Natural killer cell (primary cell): ENCODE data around the gene FAM32A. TPM values are rescaled to one million over a fixed set of nuclear protein-coding genes. Genes with fewer than 3 reads are reported as not detected.

ENCODE experiments used
- ATAC-seq, 3 donors: fragments of 150-1000 bp in 2 of 3; fragments of 200-7000 bp in 1 of 3; cut with Tn5 transposase; 1 replicate in 1 of 3; 2 replicates in 2 of 3; pipeline ENCODE4 v1.10.0; 2021; ENCODE audit warnings: mild to moderate bottlenecking in 2 of 3, moderate library complexity in 2 of 3
- DNase-seq, 2 donors: peaks; one replicate each; pipeline versions ENCODE4 v3.0.0 to v3.0.0-alpha.2; 2013 to 2021; ENCODE audit warnings: mixed read lengths in 1 of 2
- H3K27ac ChIP-seq: one replicate; pipeline ENCODE4 v1.5.1; 2013; ENCODE audit warnings: mild to moderate bottlenecking, low read length
- H3K27me3 ChIP-seq: one replicate; pipeline ENCODE4 v1.6.1; 2013; ENCODE audit warnings: low read length; ENCODE audit not compliant: control insufficient read depth, insufficient read depth
- H3K36me3 ChIP-seq: one replicate; pipeline ENCODE4 v1.6.1; 2013; ENCODE audit warnings: low read length; ENCODE audit not compliant: control insufficient read depth, insufficient read depth
- H3K4me1 ChIP-seq: one replicate; pipeline ENCODE4 v1.6.1; 2013; ENCODE audit warnings: low read length; ENCODE audit not compliant: control insufficient read depth, insufficient read depth
- H3K4me3 ChIP-seq: one replicate; pipeline ENCODE4 v1.5.1; 2013; ENCODE audit warnings: low read length
- H3K9me3 ChIP-seq: one replicate; pipeline ENCODE4 v1.6.1; 2013; ENCODE audit warnings: low read length; ENCODE audit not compliant: control insufficient read depth, insufficient read depth
- H3K27ac Mint-ChIP-seq, 2 donors: one replicate each; pipeline ENCODE4 v1.8.0; 2022; ENCODE audit warnings: mild to moderate bottlenecking in 2 of 2, mixed read lengths in 2 of 2, moderate library complexity in 1 of 2
- H3K27me3 Mint-ChIP-seq, 2 donors: one replicate each; pipeline ENCODE4 v1.8.0; 2022; ENCODE audit warnings: low read depth in 2 of 2, mixed read lengths in 2 of 2
- H3K36me3 Mint-ChIP-seq: one replicate; pipeline ENCODE4 v1.8.0; 2022; ENCODE audit warnings: mixed read lengths
- H3K4me1 Mint-ChIP-seq, 2 donors: one replicate each; pipeline ENCODE4 v1.8.0; 2022; ENCODE audit warnings: mixed read lengths in 2 of 2
- H3K4me3 Mint-ChIP-seq: one replicate; pipeline ENCODE4 v1.8.0; 2022; ENCODE audit warnings: mild to moderate bottlenecking, moderate library complexity, mixed read lengths
- H3K9me3 Mint-ChIP-seq, 2 donors: one replicate each; pipeline ENCODE4 v1.8.0; 2022; ENCODE audit warnings: mixed read lengths in 2 of 2
- WGBS: methylation state at CpG from one replicate; pipeline ENCODE4 v1.1.7; 2013; ENCODE audit warnings: missing lambda C conversion rate; ENCODE audit not compliant: insufficient coverage; 5-methylcytosine and 5-hydroxymethylcytosine counted together
- intact Hi-C: fragments of 100-400 bp; cut with micrococcal nuclease; formaldehyde crosslinking; loops from one replicate; pipeline ENCODE4 v1.14.2; 2022
- total RNA-seq, 4 donors: library from RNA; stranded (reverse); fragments of 120-200 nt in 1 of 4; gene quantifications; one replicate each; pipeline versions ENCODE4 v1.2.3 to v1.2.4, GENCODE V29; 2013 to 2022
- TF ChIP-seq, protein P1 (sequence below): fragments of 200-600 bp; IDR thresholded peaks from one replicate; pipeline ENCODE4 v1.8.0; 2022; ENCODE audit warnings: antibody characterized with exemption

Gene FAM32A
- total RNA-seq, 3 donors from 2014 or later (not counting 1 experiment from before 2014, with no cell fraction given): 46.3 to 69.3 (median 63.3) TPM

DNA sequence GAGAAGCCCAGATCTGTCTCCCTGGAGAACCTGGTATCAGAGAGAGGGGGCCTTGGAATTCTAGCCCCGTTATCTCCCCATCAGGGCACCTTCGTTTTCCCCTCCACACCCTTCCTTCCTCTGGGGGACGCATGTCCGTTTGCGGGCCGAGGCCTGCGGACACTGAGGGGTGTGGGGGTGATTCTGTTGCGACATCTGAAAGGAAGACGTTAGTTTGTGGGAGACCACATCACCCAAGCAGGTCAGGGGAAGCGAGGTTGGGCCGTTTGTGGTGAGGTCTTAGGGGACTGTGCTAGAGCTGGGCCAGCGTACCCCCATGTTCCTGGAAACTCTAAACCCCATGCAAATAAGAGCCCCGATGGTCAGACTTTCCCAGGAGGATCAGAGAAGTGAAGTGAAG, 45.5 kb upstream of the FAM32A start:
- Histone ChIP-seq H3K4me3 (no peak overlapping the region), H3K27ac (peak overlapping the region; percentile 62), H3K4me1 (peaks cover 99% of the 10 kb centered on the region), H3K9me3 (no peaks in the 10 kb centered on the region), H3K27me3 (no peaks in the 10 kb centered on the region), H3K36me3 (no peaks in the 10 kb centered on the region)
- peak; percentile 5 to 57 (median 50) for ATAC-seq
- WGBS: 0% methylated on average over 9 of the region's 13 CpGs
- Mint-ChIP-seq H3K9me3 (peaks cover 0 to 3% of the 10 kb centered on the region in 2 donors), H3K4me1 (peaks cover 78 to 84% of the 10 kb centered on the region in 2 donors), H3K27me3 (no peaks in the 10 kb centered on the region), H3K36me3 (no peaks in the 10 kb centered on the region), H3K4me3 (peak overlapping the region; percentile 86), H3K27ac (peak overlapping the region; percentile 99)
- TF ChIP-seq, protein P1, sequence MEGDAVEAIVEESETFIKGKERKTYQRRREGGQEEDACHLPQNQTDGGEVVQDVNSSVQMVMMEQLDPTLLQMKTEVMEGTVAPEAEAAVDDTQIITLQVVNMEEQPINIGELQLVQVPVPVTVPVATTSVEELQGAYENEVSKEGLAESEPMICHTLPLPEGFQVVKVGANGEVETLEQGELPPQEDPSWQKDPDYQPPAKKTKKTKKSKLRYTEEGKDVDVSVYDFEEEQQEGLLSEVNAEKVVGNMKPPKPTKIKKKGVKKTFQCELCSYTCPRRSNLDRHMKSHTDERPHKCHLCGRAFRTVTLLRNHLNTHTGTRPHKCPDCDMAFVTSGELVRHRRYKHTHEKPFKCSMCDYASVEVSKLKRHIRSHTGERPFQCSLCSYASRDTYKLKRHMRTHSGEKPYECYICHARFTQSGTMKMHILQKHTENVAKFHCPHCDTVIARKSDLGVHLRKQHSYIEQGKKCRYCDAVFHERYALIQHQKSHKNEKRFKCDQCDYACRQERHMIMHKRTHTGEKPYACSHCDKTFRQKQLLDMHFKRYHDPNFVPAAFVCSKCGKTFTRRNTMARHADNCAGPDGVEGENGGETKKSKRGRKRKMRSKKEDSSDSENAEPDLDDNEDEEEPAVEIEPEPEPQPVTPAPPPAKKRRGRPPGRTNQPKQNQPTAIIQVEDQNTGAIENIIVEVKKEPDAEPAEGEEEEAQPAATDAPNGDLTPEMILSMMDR: no peak
- DNase-seq: peak; percentile 33 to 45
- intact Hi-C loops: loop anchor here (5.0 kb wide), 2 partner anchors 43 to 298 kb away; no protein-coding TSS in a partner anchor

DNA sequence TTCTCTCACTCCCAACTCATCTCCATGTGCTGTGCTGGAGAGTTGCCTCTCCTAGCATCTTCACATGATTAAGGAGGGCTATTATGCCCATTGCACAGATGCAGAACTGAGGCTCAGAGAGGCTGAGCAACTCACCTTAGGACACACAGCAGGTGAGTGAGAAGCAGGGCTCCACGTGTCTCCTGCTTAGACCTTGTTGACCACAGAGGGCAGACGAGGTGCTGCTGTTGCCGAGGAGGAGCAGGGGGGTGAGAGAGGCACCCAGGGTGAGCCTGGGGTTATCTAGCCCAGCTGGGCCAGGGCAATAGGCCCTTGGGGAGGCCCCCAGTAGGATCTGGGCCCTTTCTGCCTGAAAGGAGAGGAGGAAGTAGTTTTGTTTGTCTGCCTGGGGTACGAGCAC, 44.2 kb upstream of the FAM32A start:
- ATAC-seq (peak; percentile 42 to 45 (median 43)), DNase-seq (peak; percentile 43 to 45)
- H3K4me3 ChIP-seq: no peak overlapping the region
- intact Hi-C loops: loop anchor here (5.0 kb wide), 2 partner anchors 41 to 296 kb away; no protein-coding TSS in a partner anchor
- H3K27ac ChIP-seq: peak overlapping the region; percentile 82
- Mint-ChIP-seq H3K9me3 (peaks cover 0 to 3% of the 10 kb centered on the region in 2 donors), H3K4me1 (peaks cover 79 to 83% of the 10 kb centered on the region in 2 donors), H3K27me3 (no peaks in the 10 kb centered on the region), H3K27ac (peak overlapping the region; percentile 99), H3K36me3 (no peaks in the 10 kb centered on the region), H3K4me3 (peak overlapping the region; percentile 85)
- 4% methylated on average over 4 of the region's 4 CpGs for WGBS
- no peaks in the 10 kb centered on the region for H3K9me3 ChIP-seq
- TF ChIP-seq, protein P1: no peak
- H3K4me1 ChIP-seq: peaks cover 99% of the 10 kb centered on the region
- H3K36me3 ChIP-seq: peaks cover 1% of the 10 kb centered on the region
- no peaks in the 10 kb centered on the region for H3K27me3 ChIP-seq

DNA sequence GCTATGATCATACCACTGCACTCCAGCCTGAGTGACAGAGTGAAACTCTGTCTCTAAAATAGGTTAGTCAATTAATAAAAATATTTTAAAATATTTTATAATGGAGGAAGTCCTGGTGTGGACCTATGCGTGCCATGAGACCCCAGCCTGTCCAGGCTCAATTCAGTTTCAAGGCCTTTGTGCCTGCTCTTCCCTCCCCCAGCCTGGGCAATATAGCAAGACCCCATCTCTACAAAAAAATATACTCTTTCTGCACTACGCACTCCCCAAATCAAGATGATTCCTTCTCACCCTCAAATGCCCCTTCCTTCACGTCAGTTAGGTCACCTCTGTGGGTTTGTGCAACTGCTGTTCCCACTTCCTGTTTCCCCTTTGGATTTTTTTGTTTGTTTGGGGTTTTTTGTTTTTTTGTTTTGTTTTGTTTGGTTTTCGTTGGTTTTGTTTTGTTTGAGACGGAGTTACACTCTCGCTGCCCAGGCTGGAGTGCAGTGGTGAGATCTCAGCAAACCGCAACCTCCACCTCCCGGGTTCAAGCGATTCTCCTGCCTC, 43.1 kb upstream of the FAM32A start:
- intact Hi-C loops: loop anchor here (5.0 kb wide), 2 partner anchors 40 to 295 kb away; no protein-coding TSS in a partner anchor
- H3K27me3 Mint-ChIP-seq: no peaks in the 10 kb centered on the region
- no peaks in the 10 kb centered on the region for H3K27me3 ChIP-seq
- H3K27ac ChIP-seq: peak overlapping the region; percentile 82
- H3K4me3 Mint-ChIP-seq: peak overlapping the region; percentile 71
- H3K9me3 ChIP-seq: no peaks in the 10 kb centered on the region
- no peak overlapping the region for H3K4me3 ChIP-seq
- no peak for ATAC-seq
- peaks cover 5% of the 10 kb centered on the region for H3K36me3 ChIP-seq
- H3K9me3 Mint-ChIP-seq: no peaks in the 10 kb centered on the region
- H3K27ac Mint-ChIP-seq: peak overlapping the region; percentile 99
- 41% methylated on average over 9 of the region's 9 CpGs for WGBS
- no peaks in the 10 kb centered on the region for H3K36me3 Mint-ChIP-seq
- H3K4me1 ChIP-seq: peaks cover 99% of the 10 kb centered on the region
- peaks cover 73 to 77% of the 10 kb centered on the region in 2 donors for H3K4me1 Mint-ChIP-seq
- DNase-seq: peak in 1 of 2 donors; percentile 30
- TF ChIP-seq, protein P1: no peak
